ENCODE data around the gene EPS15. TPM values are rescaled to one million over a fixed set of nuclear protein-coding genes. Genes with fewer than 3 reads are reported as not detected.

Gene EPS15
- total RNA-seq, 1 experiment from 2014 or later: 54.4 TPM

GRCh38 chr1:51558375-51558924 lies 39.4 kb upstream of the EPS15 start:
- no peaks in the 10 kb centered on the region for H3K9me3 ChIP-seq (ENCODE audit: control insufficient read depth, insufficient read depth, low read depth, low read length)
- no peak for TF ChIP-seq TCF7L2 (IDR thresholded peaks at IDR 0.05; ENCODE audit: low read depth, low read length)
- no peak for TF ChIP-seq CTCF (IDR thresholded peaks at IDR 0.05)
- no peak for TF ChIP-seq REST (IDR thresholded peaks at IDR 0.05; ENCODE audit: insufficient read depth in 1 of 2, low read depth in 2 of 2, low read length in 1 of 2)
- no peak for TF ChIP-seq SIN3A (IDR thresholded peaks at IDR 0.05; ENCODE audit: borderline replicate concordance, insufficient read depth, low read depth, low read length)
- no peak for TF ChIP-seq POLR2AphosphoS5 (IDR thresholded peaks at IDR 0.05; ENCODE audit: low read depth, low read length)
- peak overlapping the region; percentile 89 for H3K27ac ChIP-seq (ENCODE audit: low read length)
- CTCF ChIA-PET: no interaction called here
- intact Hi-C loops (cut with micrococcal nuclease; ENCODE audit: unreplicated experiment): no loop called here
- ATAC-seq (peak; percentile 83), DNase-seq (ENCODE audit: low read depth, low spot score) (peak; percentile 85)
- in situ Hi-C loops (cut with HindIII; ENCODE audit: low pct_unique_long_range_greater_than_20kb, low sequenced_read_pairs): no loop called here
- no peaks in the 10 kb centered on the region for H3K27me3 ChIP-seq (ENCODE audit: control insufficient read depth, insufficient read depth, low read length)
- H3K4me3 ChIP-seq (ENCODE audit: low read depth in 2 of 2, low read length in 2 of 2): no peak overlapping the region
- no TSS peak for BruUV-seq (replicated peaks)
- H3K4me1 ChIP-seq (ENCODE audit: control insufficient read depth, insufficient read depth, low read length): peaks cover 36% of the 10 kb centered on the region
- POLR2A ChIA-PET: no interaction called here
- no peaks in the 10 kb centered on the region for H3K36me3 ChIP-seq (ENCODE audit: control insufficient read depth, insufficient read depth, low read length)

GRCh38 chr1:51557168-51557567 lies 38.1 kb upstream of the EPS15 start:
- in situ Hi-C loops (cut with HindIII; ENCODE audit: low pct_unique_long_range_greater_than_20kb, low sequenced_read_pairs) (no loop called here), intact Hi-C loops (cut with micrococcal nuclease; ENCODE audit: unreplicated experiment) (no loop called here)
- peaks cover 36% of the 10 kb centered on the region for H3K4me1 ChIP-seq (ENCODE audit: control insufficient read depth, insufficient read depth, low read length)
- H3K9me3 ChIP-seq (ENCODE audit: control insufficient read depth, insufficient read depth, low read depth, low read length): no peaks in the 10 kb centered on the region
- ChIA-PET POLR2A (no interaction called here), CTCF (no interaction called here)
- DNase-seq (ENCODE audit: low read depth, low spot score) (no peak), ATAC-seq (no peak)
- H3K27ac ChIP-seq (ENCODE audit: low read length): peak overlapping the region; percentile 89
- TF ChIP-seq CTCF (IDR thresholded peaks at IDR 0.05): no peak
- TF ChIP-seq TCF7L2 (IDR thresholded peaks at IDR 0.05; ENCODE audit: low read depth, low read length): no peak
- TF ChIP-seq POLR2AphosphoS5 (IDR thresholded peaks at IDR 0.05; ENCODE audit: low read depth, low read length): no peak
- no peaks in the 10 kb centered on the region for H3K36me3 ChIP-seq (ENCODE audit: control insufficient read depth, insufficient read depth, low read length)
- no TSS peak for BruUV-seq (replicated peaks)
- H3K27me3 ChIP-seq (ENCODE audit: control insufficient read depth, insufficient read depth, low read length): no peaks in the 10 kb centered on the region
- H3K4me3 ChIP-seq (ENCODE audit: low read depth in 2 of 2, low read length in 2 of 2): no peak overlapping the region

Measured in Panc1 (cell line).